Raji (cell line): Measurements from ENCODE around the gene TRMT10B.

Experiments used
- POLR2A ChIP-seq: IDR thresholded peaks from 2 replicates; pipeline ENCODE4 v1.6.1; 2011; ENCODE audit warnings: low read depth, low read length, control low read depth; ENCODE audit not compliant: insufficient read depth

The TRMT10B gene

GRCh38 chr9:37827483-37828165 lies 74.0 kb downstream of the TRMT10B start:
- TF ChIP-seq POLR2A: no peak
